Liver (tissue), 9 donors: ENCODE data around the gene PRKAR1B. TPM values are rescaled to one million over a fixed set of nuclear protein-coding genes. Genes with fewer than 3 reads are reported as not detected.

Source experiments
- DNase-seq: peaks from one replicate; pipeline ENCODE4 v3.0.0-alpha.2; 2017; ENCODE audit warnings: low spot score
- H3K27ac ChIP-seq, 2 donors: one replicate each; pipeline ENCODE4 v1.7.0; 2013; ENCODE audit warnings: inconsistent platforms in 2 of 2, low read length in 2 of 2, control low read depth in 1 of 2, low read depth in 1 of 2, mild to moderate bottlenecking in 1 of 2
- H3K27me3 ChIP-seq, 4 donors: one replicate each; pipeline versions ENCODE4 v1.6.1 to v1.7.0; 2013; ENCODE audit warnings: low read length in 3 of 4, inconsistent platforms in 1 of 4, mild to moderate bottlenecking in 1 of 4, moderate library complexity in 1 of 4; ENCODE audit not compliant: control insufficient read depth in 4 of 4, insufficient read depth in 4 of 4
- H3K36me3 ChIP-seq, 4 donors: one replicate each; pipeline versions ENCODE4 v1.6.1 to v1.7.0; 2013; ENCODE audit warnings: low read length in 3 of 4, mild to moderate bottlenecking in 3 of 4, low read depth in 1 of 4, moderate library complexity in 1 of 4; ENCODE audit not compliant: control insufficient read depth in 4 of 4, insufficient read depth in 3 of 4
- H3K4me1 ChIP-seq, 4 donors: one replicate each; pipeline versions ENCODE4 v1.6.1 to v1.7.0; 2013; ENCODE audit warnings: low read length in 3 of 4, mild to moderate bottlenecking in 3 of 4, moderate library complexity in 1 of 4; ENCODE audit not compliant: control insufficient read depth in 4 of 4, insufficient read depth in 4 of 4
- H3K4me3 ChIP-seq, 3 donors: one replicate each; pipeline versions ENCODE4 v1.6.1 to v1.7.0; 2013; ENCODE audit warnings: low read length in 3 of 3, control low read depth in 1 of 3, low read depth in 1 of 3, mild to moderate bottlenecking in 1 of 3
- H3K9ac ChIP-seq, 2 donors: one replicate each; pipeline ENCODE4 v1.7.0; 2013; ENCODE audit warnings: low read length in 2 of 2, mild to moderate bottlenecking in 2 of 2, moderate library complexity in 2 of 2, control low read depth in 1 of 2, low read depth in 1 of 2
- H3K9me3 ChIP-seq, 4 donors: one replicate each; pipeline versions ENCODE4 v1.6.1 to v1.7.0; 2013; ENCODE audit warnings: low read length in 3 of 4; ENCODE audit not compliant: control insufficient read depth in 4 of 4
- FOXA2 ChIP-seq: IDR thresholded peaks from 2 replicates; pipeline ENCODE4 v1.6.1; 2016; ENCODE audit warnings: antibody characterized with exemption
- GABPA ChIP-seq, 2 donors: IDR thresholded peaks in 1 of 2; conservative IDR thresholded peaks in 1 of 2; 2 replicates each; pipeline ENCODE4 v1.6.1; 2016; ENCODE audit warnings: antibody characterized with exemption in 2 of 2, mild to moderate bottlenecking in 1 of 2, moderate library complexity in 1 of 2
- NR2F2 ChIP-seq: IDR thresholded peaks from 2 replicates; pipeline ENCODE4 v1.6.1; 2016; ENCODE audit warnings: antibody characterized with exemption
- RAD21 ChIP-seq, 2 donors: IDR thresholded peaks; 2 replicates each; pipeline ENCODE4 v1.6.1; 2016; ENCODE audit warnings: antibody characterized with exemption in 2 of 2, mild to moderate bottlenecking in 2 of 2
- SP1 ChIP-seq: IDR thresholded peaks from 2 replicates; pipeline ENCODE4 v1.6.1; 2018; ENCODE audit warnings: antibody characterized with exemption, mild to moderate bottlenecking
- TAF1 ChIP-seq: conservative IDR thresholded peaks from 2 replicates; pipeline ENCODE4 v1.6.1; 2016; ENCODE audit warnings: antibody characterized with exemption, mild to moderate bottlenecking
- YY1 ChIP-seq: IDR thresholded peaks from 2 replicates; pipeline ENCODE4 v1.6.1; 2016; ENCODE audit warnings: antibody characterized with exemption, mild to moderate bottlenecking
- WGBS: extraction: QIAGEN DNeasy Blood & Tissue Kit; methylation state at CpG from one replicate; pipeline ENCODE4 v1.1.7; 2013; 5-methylcytosine and 5-hydroxymethylcytosine counted together
- polyA plus RNA-seq, 2 donors: library from polyadenylated mRNA; stranded (reverse) in 1 of 2; unstranded in 1 of 2; fragments of 200-250 nt in 1 of 2; fragments of >200 nt in 1 of 2; fragmentation: Nextera tagmentation in 1 of 2; extraction: Ambion mirVana in 1 of 2; gene quantifications; one replicate each; pipeline versions ENCODE4 v1.2.1 to v1.2.3, GENCODE V29; 2013 to 2015
- total RNA-seq, 2 donors: library from RNA; depleted of rRNA; stranded (reverse); fragments of >200 nt; gene quantifications; one replicate each; pipeline ENCODE4 v1.2.3, GENCODE V29; 2014
- TF ChIP-seq, protein P1 (sequence below): fragments of 150-350 bp; IDR thresholded peaks from 2 replicates; pipeline ENCODE4 v1.5.1; 2017; ENCODE audit warnings: improper control_type of control experiment, low read depth, low read length; ENCODE audit not compliant: missing input control
- TF ChIP-seq, protein P2 (sequence below): IDR thresholded peaks from 2 replicates; pipeline ENCODE4 v1.6.1; 2016; ENCODE audit warnings: antibody characterized with exemption, mild to moderate bottlenecking
- TF ChIP-seq, protein P3 (sequence below): IDR thresholded peaks from 2 replicates; pipeline ENCODE4 v1.6.1; 2016; ENCODE audit warnings: antibody characterized with exemption
- donor health status: healthy.
- donor health status: healthy.
- donor health status: healthy.
- donor health status: healthy.
- donor health status: healthy.

The PRKAR1B gene
- total and polyA plus RNA-seq, 4 donors: 11.1 to 14.4 (median 12.4) TPM

DNA sequence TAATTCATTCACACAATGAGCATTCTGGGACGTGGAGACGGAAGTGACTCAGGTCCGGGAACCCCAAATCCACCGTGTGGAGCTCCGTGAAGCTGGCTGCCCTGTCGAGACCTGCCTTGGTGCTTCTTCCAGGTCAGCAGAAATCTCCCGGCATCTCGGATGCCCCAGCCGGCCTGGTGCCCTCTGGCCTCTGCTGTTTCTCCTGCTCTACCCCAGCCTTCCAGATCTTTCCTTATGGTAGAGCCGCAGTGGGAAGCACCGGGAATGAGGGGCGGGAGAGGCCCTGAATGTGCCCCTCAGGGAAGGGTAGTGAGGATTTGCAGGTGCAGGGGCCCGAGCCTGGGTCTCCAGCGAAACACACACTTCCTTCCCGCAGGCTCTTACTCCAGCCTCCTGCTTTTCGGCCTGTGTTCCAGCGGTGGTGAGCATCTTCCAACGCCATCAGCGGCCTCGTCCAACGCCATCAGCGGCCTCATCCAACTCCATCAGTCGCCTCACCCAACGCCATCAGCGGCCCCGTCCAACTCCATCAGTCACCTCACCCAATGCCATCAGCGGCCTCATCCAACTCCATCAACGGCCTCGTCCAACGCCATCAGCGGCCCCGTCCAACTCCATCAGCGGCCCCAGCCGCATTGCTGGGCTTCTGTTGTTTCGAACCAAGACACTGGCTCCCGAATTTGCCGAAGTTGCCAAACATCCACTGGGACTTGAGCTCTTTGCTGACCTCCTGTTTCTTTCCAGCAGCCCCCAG lies 150.4 kb downstream of the PRKAR1B start:
- no peaks in the 10 kb centered on the region for H3K9me3 ChIP-seq
- H3K4me1 ChIP-seq: no peaks in the 10 kb centered on the region
- peaks cover 0 to 7% (median 0%) of the 10 kb centered on the region in 4 donors for H3K36me3 ChIP-seq
- no peak overlapping the region for H3K4me3 ChIP-seq
- H3K27me3 ChIP-seq: no peaks in the 10 kb centered on the region
- H3K9ac ChIP-seq: no peak overlapping the region
- 94% methylated on average over 37 of the region's 37 CpGs for WGBS
- TF ChIP-seq RAD21 (IDR thresholded peaks at IDR 0.05): no peak
- TF ChIP-seq TAF1: no peak
- no peak for TF ChIP-seq NR2F2
- no peak overlapping the region for H3K27ac ChIP-seq
- DNase-seq: no peak

DNA sequence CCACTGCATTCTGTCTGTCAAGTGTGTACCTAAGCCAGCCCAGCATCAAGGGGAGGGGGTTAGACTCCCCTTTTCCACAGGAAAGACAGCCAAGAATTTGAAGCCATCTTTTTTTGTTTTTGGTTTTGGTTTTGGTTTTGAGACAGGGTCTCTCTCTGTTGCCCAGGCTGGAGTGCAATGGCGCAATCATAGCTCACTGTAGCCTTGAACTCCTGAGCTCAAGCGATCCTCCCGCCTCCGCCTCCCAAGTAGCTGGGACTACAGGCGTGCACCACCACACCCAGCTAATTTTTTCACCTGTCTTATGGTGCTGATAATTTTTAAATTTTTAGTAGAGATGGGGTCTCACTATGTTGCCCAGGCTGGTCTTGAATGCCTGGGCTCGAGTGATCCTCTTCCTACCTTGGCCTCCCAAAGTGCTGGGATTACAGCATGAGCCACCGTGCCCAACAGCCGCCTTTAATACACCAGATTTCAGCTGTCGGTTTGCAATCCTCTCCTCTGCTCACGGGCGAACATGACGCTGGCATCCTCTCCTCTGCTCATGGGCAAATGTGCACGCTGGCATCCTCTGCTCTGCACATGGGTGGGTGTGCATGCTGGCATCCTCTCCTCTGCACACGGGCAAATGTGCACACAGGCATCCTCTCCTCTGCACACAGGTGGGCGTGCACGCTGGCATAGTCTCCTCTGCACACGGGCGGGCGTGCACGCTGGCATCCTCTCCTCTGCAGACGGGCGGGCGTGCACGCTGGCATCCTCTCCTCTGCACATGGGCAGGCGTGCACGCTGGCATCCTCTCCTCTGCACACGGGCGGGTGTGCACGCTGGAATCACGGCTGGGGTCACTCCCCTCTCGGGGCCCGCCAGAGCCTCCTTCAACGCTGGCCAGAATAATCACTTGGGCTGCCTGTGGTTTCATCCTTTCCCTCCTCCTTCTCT lies 151.4 kb downstream of the PRKAR1B start:
- TF ChIP-seq, protein P1, sequence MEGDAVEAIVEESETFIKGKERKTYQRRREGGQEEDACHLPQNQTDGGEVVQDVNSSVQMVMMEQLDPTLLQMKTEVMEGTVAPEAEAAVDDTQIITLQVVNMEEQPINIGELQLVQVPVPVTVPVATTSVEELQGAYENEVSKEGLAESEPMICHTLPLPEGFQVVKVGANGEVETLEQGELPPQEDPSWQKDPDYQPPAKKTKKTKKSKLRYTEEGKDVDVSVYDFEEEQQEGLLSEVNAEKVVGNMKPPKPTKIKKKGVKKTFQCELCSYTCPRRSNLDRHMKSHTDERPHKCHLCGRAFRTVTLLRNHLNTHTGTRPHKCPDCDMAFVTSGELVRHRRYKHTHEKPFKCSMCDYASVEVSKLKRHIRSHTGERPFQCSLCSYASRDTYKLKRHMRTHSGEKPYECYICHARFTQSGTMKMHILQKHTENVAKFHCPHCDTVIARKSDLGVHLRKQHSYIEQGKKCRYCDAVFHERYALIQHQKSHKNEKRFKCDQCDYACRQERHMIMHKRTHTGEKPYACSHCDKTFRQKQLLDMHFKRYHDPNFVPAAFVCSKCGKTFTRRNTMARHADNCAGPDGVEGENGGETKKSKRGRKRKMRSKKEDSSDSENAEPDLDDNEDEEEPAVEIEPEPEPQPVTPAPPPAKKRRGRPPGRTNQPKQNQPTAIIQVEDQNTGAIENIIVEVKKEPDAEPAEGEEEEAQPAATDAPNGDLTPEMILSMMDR: no peak
- TF ChIP-seq, protein P2, sequence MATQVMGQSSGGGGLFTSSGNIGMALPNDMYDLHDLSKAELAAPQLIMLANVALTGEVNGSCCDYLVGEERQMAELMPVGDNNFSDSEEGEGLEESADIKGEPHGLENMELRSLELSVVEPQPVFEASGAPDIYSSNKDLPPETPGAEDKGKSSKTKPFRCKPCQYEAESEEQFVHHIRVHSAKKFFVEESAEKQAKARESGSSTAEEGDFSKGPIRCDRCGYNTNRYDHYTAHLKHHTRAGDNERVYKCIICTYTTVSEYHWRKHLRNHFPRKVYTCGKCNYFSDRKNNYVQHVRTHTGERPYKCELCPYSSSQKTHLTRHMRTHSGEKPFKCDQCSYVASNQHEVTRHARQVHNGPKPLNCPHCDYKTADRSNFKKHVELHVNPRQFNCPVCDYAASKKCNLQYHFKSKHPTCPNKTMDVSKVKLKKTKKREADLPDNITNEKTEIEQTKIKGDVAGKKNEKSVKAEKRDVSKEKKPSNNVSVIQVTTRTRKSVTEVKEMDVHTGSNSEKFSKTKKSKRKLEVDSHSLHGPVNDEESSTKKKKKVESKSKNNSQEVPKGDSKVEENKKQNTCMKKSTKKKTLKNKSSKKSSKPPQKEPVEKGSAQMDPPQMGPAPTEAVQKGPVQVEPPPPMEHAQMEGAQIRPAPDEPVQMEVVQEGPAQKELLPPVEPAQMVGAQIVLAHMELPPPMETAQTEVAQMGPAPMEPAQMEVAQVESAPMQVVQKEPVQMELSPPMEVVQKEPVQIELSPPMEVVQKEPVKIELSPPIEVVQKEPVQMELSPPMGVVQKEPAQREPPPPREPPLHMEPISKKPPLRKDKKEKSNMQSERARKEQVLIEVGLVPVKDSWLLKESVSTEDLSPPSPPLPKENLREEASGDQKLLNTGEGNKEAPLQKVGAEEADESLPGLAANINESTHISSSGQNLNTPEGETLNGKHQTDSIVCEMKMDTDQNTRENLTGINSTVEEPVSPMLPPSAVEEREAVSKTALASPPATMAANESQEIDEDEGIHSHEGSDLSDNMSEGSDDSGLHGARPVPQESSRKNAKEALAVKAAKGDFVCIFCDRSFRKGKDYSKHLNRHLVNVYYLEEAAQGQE: no peak
- TF ChIP-seq GABPA (IDR thresholded peaks at IDR 0.05 in 1 of 2, conservative IDR thresholded peaks at IDR 0.05 in 1 of 2): no peak
- Histone ChIP-seq H3K9me3 (no peaks in the 10 kb centered on the region), H3K27me3 (no peaks in the 10 kb centered on the region), H3K4me3 (no peak overlapping the region), H3K9ac (no peak overlapping the region), H3K27ac (no peak overlapping the region), H3K36me3 (peaks cover 0 to 7% (median 0%) of the 10 kb centered on the region in 4 donors), H3K4me1 (no peaks in the 10 kb centered on the region)
- 95% methylated on average over 33 of the region's 33 CpGs for WGBS
- DNase-seq: no peak

DNA sequence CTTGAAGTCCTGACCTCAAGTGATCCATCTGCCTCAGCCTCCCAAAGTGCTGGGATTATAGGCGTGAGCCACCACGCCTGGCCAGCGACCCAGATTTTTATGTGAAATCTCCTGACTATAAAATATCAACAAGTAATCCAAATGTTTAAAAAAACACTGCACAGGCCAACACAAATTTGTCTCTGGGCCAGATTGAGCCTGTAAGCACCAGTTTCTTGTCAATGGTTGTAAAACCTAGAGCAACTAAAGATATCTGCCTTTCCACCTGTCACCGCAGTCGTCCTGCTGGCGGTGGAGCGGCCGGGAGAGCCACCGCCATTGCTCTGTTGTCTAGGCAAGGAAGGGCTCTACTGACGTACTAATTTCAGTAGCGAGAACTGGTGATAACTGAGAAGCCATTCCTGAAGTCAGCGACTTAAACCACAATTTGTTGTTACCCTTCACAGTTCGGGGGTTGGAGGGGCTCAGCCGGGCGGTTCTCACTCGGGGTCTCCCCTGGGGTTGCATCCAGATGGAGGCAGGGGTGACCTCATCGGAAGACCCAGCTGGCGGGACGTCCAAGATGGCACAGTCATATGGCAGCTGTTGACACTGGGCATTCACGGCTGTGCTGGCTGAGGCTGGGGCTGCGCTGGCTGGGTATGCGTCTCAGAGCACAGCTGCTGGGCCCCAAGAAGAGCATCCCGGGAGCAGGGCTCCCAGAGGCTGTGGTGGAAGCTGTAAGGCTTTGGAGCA lies 152.3 kb downstream of the PRKAR1B start:
- peaks cover 0 to 7% (median 0%) of the 10 kb centered on the region in 4 donors for H3K36me3 ChIP-seq
- no peak for DNase-seq
- no peak overlapping the region for H3K4me3 ChIP-seq
- no peak overlapping the region for H3K27ac ChIP-seq
- H3K9ac ChIP-seq: no peak overlapping the region
- no peaks in the 10 kb centered on the region for H3K27me3 ChIP-seq
- no peaks in the 10 kb centered on the region for H3K9me3 ChIP-seq
- WGBS: 94% methylated on average over 23 of the region's 23 CpGs
- H3K4me1 ChIP-seq: no peaks in the 10 kb centered on the region
- TF ChIP-seq, protein P2: no peak
- TF ChIP-seq TAF1 (no peak), YY1 (no peak), SP1 (no peak), FOXA2 (no peak)
- TF ChIP-seq, protein P1: no peak
- TF ChIP-seq, protein P3, sequence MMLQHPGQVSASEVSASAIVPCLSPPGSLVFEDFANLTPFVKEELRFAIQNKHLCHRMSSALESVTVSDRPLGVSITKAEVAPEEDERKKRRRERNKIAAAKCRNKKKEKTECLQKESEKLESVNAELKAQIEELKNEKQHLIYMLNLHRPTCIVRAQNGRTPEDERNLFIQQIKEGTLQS: no peak
